GM19468 (cell line): ENCODE measurements around the gene AMZ1.
"Not testable (repeated sequence)": the region's sequence is repeated elsewhere in the genome, so short reads cannot be mapped to it uniquely, and the experiment has no call there.

Experiments
- ATAC-seq: cut with Tn5 transposase; IDR thresholded peaks from one replicate; pipeline ENCODE4 v1.9.1; 2021; ENCODE audit warnings: mild to moderate bottlenecking, moderate library complexity, moderate number of reproducible peaks; ENCODE audit not compliant: unreplicated experiment; ENCODE audit errors: extremely low read depth

AMZ1 gene

GRCh38 chr7:2666155-2666554 is 21.8 kb upstream of the AMZ1 start:
- no peak for ATAC-seq

GRCh38 chr7:2666588-2667250 is 21.3 kb upstream of the AMZ1 start:
- ATAC-seq, result no peak

- ATAC-seq, result no peak
Measured at GRCh38 chr7:2667843-2668242, 20.2 kb upstream of the AMZ1 start.

- ATAC-seq, result no peak
Measured at GRCh38 chr7:2668401-2668800, 19.6 kb upstream of the AMZ1 start.

- ATAC-seq, result no peak
Measured at GRCh38 chr7:2670171-2670570, 17.8 kb upstream of the AMZ1 start.

GRCh38 chr7:2670720-2671391 is 17.1 kb upstream of the AMZ1 start:
- ATAC-seq, result no peak

GRCh38 chr7:2673214-2673613 is 14.8 kb upstream of the AMZ1 start:
- not testable (repeated sequence) for ATAC-seq

- no peak for ATAC-seq
Measured at GRCh38 chr7:2673934-2674333, 14.1 kb upstream of the AMZ1 start.

GRCh38 chr7:2675256-2675764 is 12.7 kb upstream of the AMZ1 start:
- ATAC-seq, result no peak

GRCh38 chr7:2676576-2676975 is 11.4 kb upstream of the AMZ1 start:
- ATAC-seq, result not testable (repeated sequence)

- not testable (repeated sequence) for ATAC-seq
Measured at GRCh38 chr7:2678454-2678853, 9.5 kb upstream of the AMZ1 start.

- ATAC-seq, result not testable (repeated sequence)
Measured at GRCh38 chr7:2679135-2680127, 8.6 kb upstream of the AMZ1 start.

- no peak for ATAC-seq
Measured at GRCh38 chr7:2680256-2680655, 7.7 kb upstream of the AMZ1 start.

GRCh38 chr7:2680792-2681490 is 7.1 kb upstream of the AMZ1 start:
- no peak for ATAC-seq

- no peak for ATAC-seq
Measured at GRCh38 chr7:2681929-2682799, 5.8 kb upstream of the AMZ1 start.

GRCh38 chr7:2684501-2684900 is 3.5 kb upstream of the AMZ1 start:
- no peak for ATAC-seq

- no peak for ATAC-seq
Measured at GRCh38 chr7:2686101-2686500, 1.9 kb upstream of the AMZ1 start.

GRCh38 chr7:2687338-2687869 is 598 bp upstream of the AMZ1 start:
- ATAC-seq, result no peak
